K562 (cell line): ENCODE data around the gene BRPF1. TPM values are rescaled to one million over a fixed set of nuclear protein-coding genes. Genes with fewer than 3 reads are reported as not detected.

Source experiments
- ATF4 ChIP-seq: fragments of 450-650 bp; formaldehyde crosslinking; IDR thresholded peaks from 2 replicates; pipeline ENCODE4 v1.4.0; 2022; ENCODE audit warnings: mild to moderate bottlenecking, moderate library complexity
- CREB1 ChIP-seq, 2 experiments: sonication (generic) in 1 of 2; formaldehyde crosslinking in 1 of 2; IDR thresholded peaks; 2 replicates each; pipeline versions ENCODE4 v1.6.1 to v1.8.0; 2012 to 2022; ENCODE audit warnings: inconsistent platforms in 1 of 2, mild to moderate bottlenecking in 1 of 2, missing genetic modification reagents in 1 of 2, moderate library complexity in 1 of 2
- GTF2E2 ChIP-seq: fragments of 200-800 bp; sonication (Bioruptor generic); IDR thresholded peaks from 2 replicates; pipeline ENCODE4 v1.6.1; 2016; ENCODE audit warnings: missing genetic modification characterization, missing compliant biosample characterization
- NCOR1 ChIP-seq: fragments of 450-650 bp; IDR thresholded peaks from 2 replicates; pipeline ENCODE4 v1.6.1; 2016; ENCODE audit warnings: mild to moderate bottlenecking, moderate library complexity
- NELFE ChIP-seq: IDR thresholded peaks from 2 replicates; pipeline ENCODE4 v1.6.1; 2011; ENCODE audit warnings: mild to moderate bottlenecking; ENCODE audit not compliant: insufficient read depth, insufficient read length
- SIN3A ChIP-seq, 2 experiments: fragments of 150-350 bp in 1 of 2; IDR thresholded peaks; 2 replicates each; pipeline ENCODE4 v1.6.1; 2011 to 2016; ENCODE audit warnings: borderline replicate concordance in 2 of 2, low read depth in 2 of 2, low read length in 2 of 2, mild to moderate bottlenecking in 2 of 2, moderate library complexity in 2 of 2; ENCODE audit not compliant: control insufficient read depth in 1 of 2
- SRSF3 ChIP-seq: fragments of 200-400 bp; formaldehyde crosslinking; IDR thresholded peaks from 2 replicates; pipeline ENCODE4 v1.6.1; 2016; ENCODE audit warnings: mild to moderate bottlenecking, low read length, moderate library complexity; ENCODE audit not compliant: insufficient read depth
- TBL1XR1 ChIP-seq, 2 experiments: IDR thresholded peaks; 2 replicates each; pipeline ENCODE4 v1.6.1; 2012; ENCODE audit warnings: improper control_type of control experiment in 2 of 2, low read length in 2 of 2, mild to moderate bottlenecking in 1 of 2
- TCF3 ChIP-seq: sonication (generic); formaldehyde crosslinking; IDR thresholded peaks from 2 replicates; pipeline ENCODE4 v1.4.0; 2020; ENCODE audit warnings: mild to moderate bottlenecking, missing genetic modification reagents
- TFAM ChIP-seq: fragments of 250-450 bp; sonication (Bioruptor Pico); conservative IDR thresholded peaks from 2 replicates; pipeline ENCODE4 v1.5.0; 2021; ENCODE audit warnings: mild to moderate bottlenecking, moderate library complexity
- TGIF2 ChIP-seq: sonication (generic); formaldehyde crosslinking; IDR thresholded peaks from 2 replicates; pipeline ENCODE4 v1.8.1; 2022; ENCODE audit warnings: mild to moderate bottlenecking, missing genetic modification reagents, moderate library complexity
- ZNF143 ChIP-seq: sonication (generic); formaldehyde crosslinking; IDR thresholded peaks from 2 replicates; pipeline ENCODE4 v1.9.0; 2022; ENCODE audit warnings: mild to moderate bottlenecking, missing genetic modification reagents
- ZNF24 ChIP-seq: fragments of 450-650 bp; IDR thresholded peaks from 2 replicates; pipeline ENCODE4 v1.6.1; 2016
- ZNF263 ChIP-seq: sonication (generic); formaldehyde crosslinking; IDR thresholded peaks from 2 replicates; pipeline ENCODE4 v1.8.0; 2022; ENCODE audit warnings: mild to moderate bottlenecking, missing genetic modification reagents, borderline replicate concordance
- ZNF431 ChIP-seq: sonication (generic); formaldehyde crosslinking; IDR thresholded peaks from 2 replicates; pipeline ENCODE4 v1.8.0; 2022; ENCODE audit warnings: mild to moderate bottlenecking, missing genetic modification reagents
- ZNF668 ChIP-seq: fragments of 250-450 bp; sonication (Bioruptor Pico); IDR thresholded peaks from 2 replicates; pipeline ENCODE4 v1.8.0; 2022; ENCODE audit warnings: mild to moderate bottlenecking, inconsistent platforms
- polyA plus RNA-seq, 8 experiments: library from polyadenylated mRNA; depleted of rRNA in 4 of 8; stranded (reverse) in 5 of 8; unstranded in 3 of 8; fragments of >200 nt; fragmentation: Nextera tagmentation in 2 of 8; fragmentation: Illumina TruSeq in 1 of 8; extraction: Ambion mirVana in 2 of 8; extraction: Trizol in 1 of 8; gene quantifications; 2 replicates each; pipeline versions ENCODE4 v1.2.1 to v1.2.3, GENCODE V29; 2011 to 2014; ENCODE audit warnings: inconsistent platforms in 1 of 8, missing spikeins in 1 of 8
- total RNA-seq, 7 experiments: library from RNA; depleted of rRNA in 6 of 7; stranded (reverse); fragments of >200 nt in 6 of 7; fragmentation: Illumina TruSeq in 2 of 7; extraction: Trizol in 2 of 7; gene quantifications; 2 replicates each; pipeline versions ENCODE4 v1.2.1 to v1.2.3, GENCODE V29; 2011 to 2021; ENCODE audit warnings: low replicate concordance in 1 of 7
- TF ChIP-seq, protein P1 (sequence below), 2 experiments: fragments of 450-650 bp in 1 of 2; sonication (generic) in 1 of 2; formaldehyde crosslinking in 1 of 2; IDR thresholded peaks in 1 of 2; conservative IDR thresholded peaks in 1 of 2; 2 replicates each; pipeline versions ENCODE4 v1.6.1 to v1.8.1; 2016 to 2023; ENCODE audit warnings: mild to moderate bottlenecking in 2 of 2, moderate library complexity in 2 of 2, inconsistent platforms in 1 of 2, missing genetic modification reagents in 1 of 2
- TF ChIP-seq, protein P2 (sequence below): fragments of 250-450 bp; sonication (Bioruptor Pico); IDR thresholded peaks from 2 replicates; pipeline ENCODE4 v1.8.0; 2022; ENCODE audit warnings: inconsistent platforms
- TF ChIP-seq, protein P3 (sequence below): fragments of 250-450 bp; sonication (Bioruptor Pico); IDR thresholded peaks from 2 replicates; pipeline ENCODE4 v1.4.0; 2020
- TF ChIP-seq, protein P4 (sequence below): sonication (generic); formaldehyde crosslinking; IDR thresholded peaks from 2 replicates; pipeline ENCODE4 v1.8.0; 2022; ENCODE audit warnings: missing genetic modification reagents, mild to moderate bottlenecking, borderline replicate concordance

BRPF1 gene
- total and polyA plus RNA-seq, 9 of the 15 experiments (the other 6 are each of a cell fraction or from before 2014, with no cell fraction given), result 1.1 to 40.2 (median 23.5) TPM

DNA sequence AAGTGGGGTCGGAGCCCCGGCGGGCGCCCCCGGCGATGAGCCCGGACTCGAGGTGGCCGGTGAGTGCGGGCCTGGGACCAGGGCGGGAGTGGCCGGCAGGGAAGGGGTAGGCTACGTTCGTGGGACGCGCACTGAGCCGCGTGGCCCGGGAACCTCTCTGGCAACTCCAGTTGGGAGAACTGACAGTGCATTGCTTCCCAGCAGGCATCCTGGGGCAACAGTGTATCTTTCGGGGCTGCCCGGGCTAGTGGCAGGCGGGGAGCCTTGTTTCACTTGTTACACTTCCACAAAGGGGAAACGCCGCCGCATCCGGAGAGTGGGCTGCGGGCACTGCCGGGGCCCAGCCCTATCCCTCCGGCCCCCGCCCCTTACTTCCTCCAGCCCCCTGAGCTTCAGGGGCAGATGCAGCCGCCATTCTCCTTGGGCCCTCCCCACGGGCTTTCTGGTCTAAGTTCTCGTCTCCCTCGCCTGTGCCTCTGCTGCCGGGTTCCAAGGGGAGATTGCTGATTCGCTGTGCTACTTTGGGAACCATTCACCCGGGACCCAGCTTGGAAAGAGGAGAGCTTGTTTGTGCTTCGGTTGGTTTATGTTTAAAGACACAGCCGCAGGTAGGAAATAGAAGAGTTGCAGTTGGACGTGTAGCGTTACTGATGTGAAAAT, 675 bp downstream of the BRPF1 start (continued):
- TF ChIP-seq, protein P1, sequence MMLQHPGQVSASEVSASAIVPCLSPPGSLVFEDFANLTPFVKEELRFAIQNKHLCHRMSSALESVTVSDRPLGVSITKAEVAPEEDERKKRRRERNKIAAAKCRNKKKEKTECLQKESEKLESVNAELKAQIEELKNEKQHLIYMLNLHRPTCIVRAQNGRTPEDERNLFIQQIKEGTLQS (IDR thresholded peaks at IDR 0.05), result no peak
- TF ChIP-seq, protein P1 (CRISPR knock-in tag; conservative IDR thresholded peaks at IDR 0.05), result 0 out of 2 replicates have a peak, but pooled peaks have one; percentile 19
- TF ChIP-seq ZNF263 (CRISPR knock-in tag), result 0 out of 2 replicates have a peak, but pooled peaks have one; percentile 4
- TF ChIP-seq TBL1XR1 (IDR thresholded peaks at IDR 0.05; ENCODE audit: low read length in 2 of 2), result no peak
- peak in 1 of 2 experiments; percentile 60; a peak in 1 of 4 replicates for TF ChIP-seq SIN3A (IDR thresholded peaks at IDR 0.05; ENCODE audit: borderline replicate concordance in 2 of 2, control insufficient read depth in 1 of 2, low read depth in 2 of 2, low read length in 2 of 2)
- TF ChIP-seq NCOR1, result no peak
- 0 out of 2 replicates have a peak, but pooled peaks have one; percentile 1 for TF ChIP-seq SRSF3
- TF ChIP-seq ZNF143 (CRISPR knock-in tag), result 0 out of 2 replicates have a peak, but pooled peaks have one; percentile 47
- TF ChIP-seq ZNF668, result no peak
- TF ChIP-seq GTF2E2, result no peak; the same call in 1 of the 2 replicates
- TF ChIP-seq TCF3 (CRISPR knock-in tag), result no peak
- no peak for TF ChIP-seq ZNF24
- TF ChIP-seq NELFE, result no peak
- no peak; the same call in 1 of the 2 replicates for TF ChIP-seq CREB1 (IDR thresholded peaks at IDR 0.05)
- no peak for TF ChIP-seq CREB1 (CRISPR knock-in tag; IDR thresholded peaks at IDR 0.05)
- TF ChIP-seq TGIF2 (CRISPR knock-in tag), result peak; percentile 42; the same call in 1 of the 2 replicates
- TF ChIP-seq ZNF431 (CRISPR knock-in tag), result peak; percentile 39; the same call in 1 of the 2 replicates
- TF ChIP-seq, protein P2, sequence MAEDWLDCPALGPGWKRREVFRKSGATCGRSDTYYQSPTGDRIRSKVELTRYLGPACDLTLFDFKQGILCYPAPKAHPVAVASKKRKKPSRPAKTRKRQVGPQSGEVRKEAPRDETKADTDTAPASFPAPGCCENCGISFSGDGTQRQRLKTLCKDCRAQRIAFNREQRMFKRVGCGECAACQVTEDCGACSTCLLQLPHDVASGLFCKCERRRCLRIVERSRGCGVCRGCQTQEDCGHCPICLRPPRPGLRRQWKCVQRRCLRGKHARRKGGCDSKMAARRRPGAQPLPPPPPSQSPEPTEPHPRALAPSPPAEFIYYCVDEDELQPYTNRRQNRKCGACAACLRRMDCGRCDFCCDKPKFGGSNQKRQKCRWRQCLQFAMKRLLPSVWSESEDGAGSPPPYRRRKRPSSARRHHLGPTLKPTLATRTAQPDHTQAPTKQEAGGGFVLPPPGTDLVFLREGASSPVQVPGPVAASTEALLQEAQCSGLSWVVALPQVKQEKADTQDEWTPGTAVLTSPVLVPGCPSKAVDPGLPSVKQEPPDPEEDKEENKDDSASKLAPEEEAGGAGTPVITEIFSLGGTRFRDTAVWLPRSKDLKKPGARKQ (CRISPR knock-in tag), result no peak
- no peak for TF ChIP-seq ATF4
- TF ChIP-seq, protein P3, sequence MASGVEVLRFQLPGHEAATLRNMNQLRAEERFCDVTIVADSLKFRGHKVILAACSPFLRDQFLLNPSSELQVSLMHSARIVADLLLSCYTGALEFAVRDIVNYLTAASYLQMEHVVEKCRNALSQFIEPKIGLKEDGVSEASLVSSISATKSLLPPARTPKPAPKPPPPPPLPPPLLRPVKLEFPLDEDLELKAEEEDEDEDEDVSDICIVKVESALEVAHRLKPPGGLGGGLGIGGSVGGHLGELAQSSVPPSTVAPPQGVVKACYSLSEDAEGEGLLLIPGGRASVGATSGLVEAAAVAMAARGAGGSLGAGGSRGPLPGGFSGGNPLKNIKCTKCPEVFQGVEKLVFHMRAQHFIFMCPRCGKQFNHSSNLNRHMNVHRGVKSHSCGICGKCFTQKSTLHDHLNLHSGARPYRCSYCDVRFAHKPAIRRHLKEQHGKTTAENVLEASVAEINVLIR (CRISPR knock-in tag), result no peak
- no peak for TF ChIP-seq TFAM (CRISPR knock-in tag)
- TF ChIP-seq, protein P4, sequence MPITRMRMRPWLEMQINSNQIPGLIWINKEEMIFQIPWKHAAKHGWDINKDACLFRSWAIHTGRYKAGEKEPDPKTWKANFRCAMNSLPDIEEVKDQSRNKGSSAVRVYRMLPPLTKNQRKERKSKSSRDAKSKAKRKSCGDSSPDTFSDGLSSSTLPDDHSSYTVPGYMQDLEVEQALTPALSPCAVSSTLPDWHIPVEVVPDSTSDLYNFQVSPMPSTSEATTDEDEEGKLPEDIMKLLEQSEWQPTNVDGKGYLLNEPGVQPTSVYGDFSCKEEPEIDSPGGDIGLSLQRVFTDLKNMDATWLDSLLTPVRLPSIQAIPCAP (CRISPR knock-in tag), result 0 out of 2 replicates have a peak, but pooled peaks have one; percentile 52
